Panc1 (cell line): ENCODE measurements around the gene SPATA20. TPM values are rescaled to one million over a fixed set of nuclear protein-coding genes. Genes with fewer than 3 reads are reported as not detected.

Experiments
- ATAC-seq: fragments of 200-7000 bp; cut with Tn5 transposase; 2 replicates; pipeline ENCODE4 v1.9.1; 2020; ENCODE audit warnings: mild to moderate bottlenecking, moderate library complexity
- BruUV-seq: library from RNA; stranded (reverse); fragments of 400-500 nt; replicated peaks from 2 replicates; lab custom pipeline; 2021; lab: Mats Ljungman, UMichigan
- CTCF ChIA-PET: fragments of 300-600 bp; sonication (Branson Sonifier 250); formaldehyde crosslinking; loops from one replicate; lab custom pipeline; 2022; ENCODE audit warnings: antibody characterized with exemption; lab: Charles Lee
- POLR2A ChIA-PET: fragments of 300-600 bp; sonication (Branson Sonifier 250); formaldehyde crosslinking; loops from one replicate; lab custom pipeline; 2022; ENCODE audit warnings: antibody characterized with exemption; lab: Charles Lee
- DNase-seq: peaks from one replicate; pipeline ENCODE4 v3.0.0-alpha.2; 2010; ENCODE audit warnings: low read depth, low spot score
- H3K27ac ChIP-seq: 2 replicates; pipeline ENCODE4 v1.5.1; 2011; ENCODE audit warnings: mild to moderate bottlenecking, low read length, inconsistent platforms
- H3K27me3 ChIP-seq: fragments of 200-500 bp; sonication (Bioruptor generic); 2 replicates; pipeline ENCODE4 v1.6.0; 2014; ENCODE audit warnings: low read length, inconsistent platforms; ENCODE audit not compliant: control insufficient read depth, insufficient read depth
- H3K36me3 ChIP-seq: fragments of 200-500 bp; sonication (Bioruptor generic); 2 replicates; pipeline ENCODE4 v1.5.1; 2014; ENCODE audit warnings: inconsistent platforms, mild to moderate bottlenecking, low read length, moderate library complexity; ENCODE audit not compliant: control insufficient read depth, insufficient read depth
- H3K4me1 ChIP-seq: 2 replicates; pipeline ENCODE4 v1.5.1; 2011; ENCODE audit warnings: inconsistent platforms, mild to moderate bottlenecking, low read length, moderate library complexity; ENCODE audit not compliant: control insufficient read depth, insufficient read depth
- H3K4me3 ChIP-seq, 2 experiments: 2 replicates each; pipeline ENCODE4 v1.5.1; 2011 to 2012; ENCODE audit warnings: low read depth in 2 of 2, low read length in 2 of 2, mild to moderate bottlenecking in 2 of 2, inconsistent platforms in 1 of 2, moderate library complexity in 1 of 2
- H3K9me3 ChIP-seq: fragments of 200-500 bp; sonication (Bioruptor generic); 2 replicates; pipeline ENCODE4 v1.5.1; 2014; ENCODE audit warnings: low read depth, mild to moderate bottlenecking, inconsistent platforms, low read length, moderate library complexity; ENCODE audit not compliant: control insufficient read depth, insufficient read depth
- CTCF ChIP-seq: fragments of 450-650 bp; IDR thresholded peaks from 2 replicates; pipeline ENCODE4 v1.5.1; 2017; ENCODE audit warnings: mild to moderate bottlenecking
- POLR2AphosphoS5 ChIP-seq: IDR thresholded peaks from 2 replicates; pipeline ENCODE4 v1.6.1; 2012; ENCODE audit warnings: mild to moderate bottlenecking, low read depth, low read length, moderate library complexity
- REST ChIP-seq, 2 experiments: IDR thresholded peaks; 2 replicates each; pipeline ENCODE4 v1.6.1; 2011 to 2012; ENCODE audit warnings: low read depth in 2 of 2, control low read depth in 1 of 2, low read length in 1 of 2, mild to moderate bottlenecking in 1 of 2, moderate library complexity in 1 of 2; ENCODE audit not compliant: insufficient read depth in 1 of 2
- SIN3A ChIP-seq: IDR thresholded peaks from 2 replicates; pipeline ENCODE4 v1.6.1; 2012; ENCODE audit warnings: low read depth, mild to moderate bottlenecking, low read length, moderate library complexity, borderline replicate concordance; ENCODE audit not compliant: insufficient read depth
- TCF7L2 ChIP-seq: IDR thresholded peaks from 2 replicates; pipeline ENCODE4 v1.6.1; 2011; ENCODE audit warnings: mild to moderate bottlenecking, low read depth, low read length, inconsistent platforms
- in situ Hi-C: cut with HindIII; loops from 2 replicates; pipeline ENCODE4 v1.10.0; 2016; ENCODE audit warnings: low sequenced_read_pairs, low pct_unique_long_range_greater_than_20kb
- intact Hi-C: fragments of 100-400 bp; cut with micrococcal nuclease; formaldehyde crosslinking; loops from one replicate; pipeline ENCODE4 v1.10.0; 2022; ENCODE audit not compliant: unreplicated experiment
- total RNA-seq: library from RNA; stranded (reverse); gene quantifications from one replicate; pipeline ENCODE4 v1.2.1, GENCODE V29; 2021; ENCODE audit not compliant: unreplicated experiment

Gene SPATA20
- total RNA-seq, 1 experiment from 2014 or later: 82.2 TPM

- intact Hi-C loops (loop anchor here (5.0 kb wide), 1 partner anchor 297 kb away; no protein-coding TSS in a partner anchor), in situ Hi-C loops (no loop called here)
- H3K36me3 ChIP-seq: no peaks in the 10 kb centered on the region
- POLR2A ChIA-PET: no interaction called here
- ATAC-seq: no peak
- no peak for TF ChIP-seq CTCF
- TF ChIP-seq REST (IDR thresholded peaks at IDR 0.05; ENCODE audit: insufficient read depth in 1 of 2, low read depth in 2 of 2, low read length in 1 of 2): no peak
- no peak for TF ChIP-seq SIN3A
- no peak for TF ChIP-seq TCF7L2
- no peak for TF ChIP-seq POLR2AphosphoS5
- DNase-seq: no peak
- H3K4me1 ChIP-seq: peaks cover 38% of the 10 kb centered on the region
- CTCF ChIA-PET: interaction anchor here (0.8 to 1.2 kb wide), 2 partner anchors 83 to 163 kb away, joined by 4 to 8 read pairs; no protein-coding TSS in a partner anchor
- H3K9me3 ChIP-seq: no peaks in the 10 kb centered on the region
- H3K27ac ChIP-seq: no peak overlapping the region
- H3K4me3 ChIP-seq: no peak overlapping the region
- H3K27me3 ChIP-seq: no peaks in the 10 kb centered on the region
- no TSS peak for BruUV-seq
Observed at GRCh38 chr17:50545311-50545710, 1.7 kb upstream of the SPATA20 start.

- Histone ChIP-seq H3K36me3 (no peaks in the 10 kb centered on the region), H3K27ac (peak overlapping the region; percentile 3; the same call in 1 of the 2 replicates), H3K27me3 (no peaks in the 10 kb centered on the region), H3K4me1 (peaks cover 26% of the 10 kb centered on the region), H3K4me3 (peak overlapping the region; percentile 52 to 73), H3K9me3 (no peaks in the 10 kb centered on the region)
- ATAC-seq (no peak), DNase-seq (no peak)
- BruUV-seq: no TSS peak
- TF ChIP-seq SIN3A (no peak), REST (IDR thresholded peaks at IDR 0.05; ENCODE audit: insufficient read depth in 1 of 2, low read depth in 2 of 2, low read length in 1 of 2) (no peak), CTCF (no peak), TCF7L2 (no peak), POLR2AphosphoS5 (no peak)
- in situ Hi-C loops (no loop called here), intact Hi-C loops (loop anchor here (2.0 to 5.0 kb wide), 2 partner anchors 148 to 296 kb away; no protein-coding TSS in a partner anchor)
- POLR2A ChIA-PET: interaction anchor here (1.0 kb wide), 1 partner anchor 236 kb away, joined by 5 read pairs; no protein-coding TSS in a partner anchor
- CTCF ChIA-PET: interaction anchor here (0.6 to 3.6 kb wide), 5 partner anchors 68 to 148 kb away, joined by 3 to 15 read pairs (median 5); no protein-coding TSS in a partner anchor
Observed at GRCh38 chr17:50546701-50547034, 306 bp upstream of the SPATA20 start.
